ENCODE results near the gene CAMK2G. TPM values are rescaled to one million over a fixed set of nuclear protein-coding genes. Genes with fewer than 3 reads are reported as not detected.
A peak's percentile ranks its signal among the peaks of the same experiment; 100 is the strongest.

Gene CAMK2G
- total RNA-seq, 2 experiments from 2014 or later: 34.4 to 38.4 TPM

GRCh38 chr10:73819513-73820093 lies 54.8 kb downstream of the CAMK2G start:
- H3K27me3 ChIP-seq (ENCODE audit: control insufficient read depth in 1 of 2, insufficient read depth in 2 of 2, low read length in 2 of 2): no peaks in the 10 kb centered on the region
- no peak for TF ChIP-seq CTCF (IDR thresholded peaks at IDR 0.05)
- H3K4me3 ChIP-seq (ENCODE audit: low read length): no peak overlapping the region
- Mint-ChIP-seq H3K36me3 (ENCODE audit: low read depth) (peaks cover 76% of the 10 kb centered on the region), H3K27me3 (no peaks in the 10 kb centered on the region), H3K4me1 (ENCODE audit: low read depth) (no peaks in the 10 kb centered on the region), H3K9me3 (no peaks in the 10 kb centered on the region), H3K27ac (peak overlapping the region; percentile 53), H3K4me3 (no peak overlapping the region)
- ChIA-PET CTCF (interaction anchor here (1.4 kb wide), 1 partner anchor 60 kb away, joined by 3 read pairs; no protein-coding TSS in a partner anchor), POLR2A (no interaction called here)
- no peaks in the 10 kb centered on the region for H3K9me3 ChIP-seq (ENCODE audit: control insufficient read depth in 1 of 2, insufficient read depth in 1 of 2, low read length in 2 of 2)
- no peak for ATAC-seq (ENCODE audit: poor library complexity)
- intact Hi-C loops (cut with DNase I, micrococcal nuclease): loop anchor here in 1 of 2 experiments (10.0 kb wide), 1 partner anchor 325 kb away; the partner anchor contains the start of gene PPP3CB
- peaks cover 80% of the 10 kb centered on the region for H3K36me3 ChIP-seq (ENCODE audit: insufficient read depth, low read length)
- no peaks in the 10 kb centered on the region for H3K4me1 ChIP-seq (ENCODE audit: insufficient read depth, low read length)
- no peak for DNase-seq
- H3K27ac ChIP-seq (ENCODE audit: low read depth in 1 of 2, low read length in 2 of 2): no peak overlapping the region

GRCh38 chr10:73819081-73819480 lies 55.3 kb downstream of the CAMK2G start:
- Histone ChIP-seq H3K4me3 (ENCODE audit: low read length) (no peak overlapping the region), H3K27ac (ENCODE audit: low read depth in 1 of 2, low read length in 2 of 2) (no peak overlapping the region), H3K9me3 (ENCODE audit: control insufficient read depth in 1 of 2, insufficient read depth in 1 of 2, low read length in 2 of 2) (no peaks in the 10 kb centered on the region), H3K4me1 (ENCODE audit: insufficient read depth, low read length) (no peaks in the 10 kb centered on the region), H3K36me3 (ENCODE audit: insufficient read depth, low read length) (peaks cover 79% of the 10 kb centered on the region), H3K27me3 (ENCODE audit: control insufficient read depth in 1 of 2, insufficient read depth in 2 of 2, low read length in 2 of 2) (no peaks in the 10 kb centered on the region)
- ATAC-seq (ENCODE audit: poor library complexity): no peak
- ChIA-PET POLR2A (no interaction called here), CTCF (interaction anchor here (1.4 kb wide), 1 partner anchor 61 kb away, joined by 3 read pairs; no protein-coding TSS in a partner anchor)
- no peaks in the 10 kb centered on the region for H3K4me1 Mint-ChIP-seq (ENCODE audit: low read depth)
- intact Hi-C loops (cut with DNase I, micrococcal nuclease): loop anchor here in 1 of 2 experiments (10.0 kb wide), 1 partner anchor 324 kb away; the partner anchor contains the start of gene PPP3CB
- no peaks in the 10 kb centered on the region for H3K27me3 Mint-ChIP-seq
- no peaks in the 10 kb centered on the region for H3K9me3 Mint-ChIP-seq
- no peak for TF ChIP-seq CTCF (IDR thresholded peaks at IDR 0.05)
- no peak overlapping the region for H3K27ac Mint-ChIP-seq
- no peak overlapping the region for H3K4me3 Mint-ChIP-seq
- no peak for DNase-seq
- peaks cover 74% of the 10 kb centered on the region for H3K36me3 Mint-ChIP-seq (ENCODE audit: low read depth)

- Histone ChIP-seq H3K4me1 (ENCODE audit: insufficient read depth, low read length) (no peaks in the 10 kb centered on the region), H3K27ac (ENCODE audit: low read depth in 1 of 2, low read length in 2 of 2) (no peak overlapping the region), H3K9me3 (ENCODE audit: control insufficient read depth in 1 of 2, insufficient read depth in 1 of 2, low read length in 2 of 2) (no peaks in the 10 kb centered on the region), H3K27me3 (ENCODE audit: control insufficient read depth in 1 of 2, insufficient read depth in 2 of 2, low read length in 2 of 2) (no peaks in the 10 kb centered on the region), H3K36me3 (ENCODE audit: insufficient read depth, low read length) (peaks cover 78% of the 10 kb centered on the region), H3K4me3 (ENCODE audit: low read length) (no peak overlapping the region)
- H3K9me3 Mint-ChIP-seq: no peaks in the 10 kb centered on the region
- no peak overlapping the region for H3K27ac Mint-ChIP-seq
- intact Hi-C loops (cut with DNase I, micrococcal nuclease): loop anchor here in 1 of 2 experiments (10.0 kb wide), 1 partner anchor 324 kb away; the partner anchor contains the start of gene PPP3CB
- no peak for TF ChIP-seq CTCF (IDR thresholded peaks at IDR 0.05)
- ATAC-seq (ENCODE audit: poor library complexity) (no peak), DNase-seq (no peak)
- H3K4me1 Mint-ChIP-seq (ENCODE audit: low read depth): peaks cover 4% of the 10 kb centered on the region
- ChIA-PET POLR2A (interaction anchor here (0.9 kb wide), 1 partner anchor 46 kb away, joined by 3 read pairs; no protein-coding TSS in a partner anchor), CTCF (interaction anchor here (1.4 kb wide), 1 partner anchor 61 kb away, joined by 3 read pairs; no protein-coding TSS in a partner anchor)
- no peaks in the 10 kb centered on the region for H3K27me3 Mint-ChIP-seq
- H3K4me3 Mint-ChIP-seq: no peak overlapping the region
- peaks cover 73% of the 10 kb centered on the region for H3K36me3 Mint-ChIP-seq (ENCODE audit: low read depth)
These were observed 56.0 kb downstream of the CAMK2G start for GRCh38 chr10:73818402-73818801.

Measured in CD4-positive, alpha-beta T cell (primary cell).